ENCODE results near the gene NR6A1.

The NR6A1 gene

DNA sequence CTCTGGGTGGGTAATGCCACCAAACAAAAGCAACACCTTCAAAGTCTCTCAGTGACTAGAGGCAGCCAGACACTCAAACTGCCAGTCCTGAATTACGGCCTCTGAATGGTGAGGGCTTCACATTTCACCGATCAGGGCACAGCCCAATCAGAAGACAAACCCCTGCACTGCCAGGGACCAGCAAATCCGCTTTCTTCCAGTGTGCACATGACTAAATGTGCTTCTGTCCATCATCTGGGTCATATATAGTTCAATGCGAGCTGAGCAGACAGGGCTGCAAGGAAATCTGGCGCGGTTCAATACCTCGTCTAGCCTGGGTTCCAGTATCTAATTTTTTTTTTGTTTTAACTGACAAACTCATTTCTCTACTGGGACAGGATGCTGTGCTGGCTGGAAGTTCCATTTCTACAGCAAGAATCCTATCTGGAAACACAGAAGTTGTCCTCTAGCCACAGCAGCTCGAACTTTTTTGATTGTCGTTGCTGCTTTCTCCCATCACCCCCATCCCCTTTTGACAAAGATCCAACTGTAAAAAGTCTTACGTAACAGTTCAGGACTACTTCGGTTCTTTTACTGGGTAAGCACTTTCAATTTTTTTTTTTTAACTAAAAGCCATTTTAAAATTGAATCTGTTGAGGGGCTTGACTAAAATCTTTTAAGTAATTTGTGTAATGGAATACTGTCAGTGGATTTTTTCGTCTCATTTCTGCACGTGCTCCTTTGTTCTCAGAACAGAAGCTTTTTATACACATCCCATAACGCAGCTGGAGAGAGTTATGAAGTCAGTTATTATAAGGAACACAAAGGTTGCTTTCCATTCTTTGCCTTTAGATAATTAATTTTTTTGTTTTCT lies 112.7 kb downstream of the NR6A1 start:
- peak; percentile 25 to 34 for DNase-seq (ENCODE audit: low read depth in 2 of 2)

DNA sequence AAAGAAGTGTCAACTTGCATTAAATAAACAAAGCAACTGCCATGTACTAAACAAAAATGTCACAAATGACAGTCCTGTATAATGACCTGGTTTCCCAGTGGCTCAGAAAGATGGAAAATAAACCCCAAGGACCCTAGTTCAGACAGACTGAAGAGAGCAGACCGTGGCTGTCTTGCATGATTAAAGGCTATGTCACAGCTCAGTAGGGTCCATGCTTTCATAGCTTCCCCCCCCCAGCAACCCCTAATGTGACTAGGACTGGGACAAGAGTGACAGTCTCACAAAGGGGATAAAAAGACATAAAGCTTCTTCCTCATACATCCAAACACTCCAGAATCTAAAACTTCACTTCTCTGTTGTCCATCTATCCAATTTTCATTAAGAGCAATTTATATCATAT lies 113.6 kb downstream of the NR6A1 start:
- DNase-seq (ENCODE audit: low read depth in 2 of 2), result no peak

DNA sequence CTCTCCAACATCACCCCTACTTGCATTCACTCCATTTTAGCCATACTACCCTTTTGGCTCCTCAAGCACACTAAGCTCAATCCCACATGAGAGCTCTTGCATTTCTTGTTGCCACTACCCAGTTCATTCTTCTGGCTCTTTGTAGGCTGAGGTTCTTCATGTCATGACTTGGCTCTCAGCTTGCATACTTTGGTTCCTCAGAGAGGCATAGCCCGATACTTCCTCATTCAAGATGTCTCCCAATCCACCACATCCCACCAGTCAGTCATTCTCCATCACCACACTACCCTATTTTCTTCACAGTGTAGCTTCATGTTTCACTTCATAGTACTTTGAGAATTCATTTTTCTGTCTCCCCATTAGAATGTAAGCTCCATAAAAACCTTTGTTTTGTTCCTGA lies 116.7 kb downstream of the NR6A1 start:
- no peak for DNase-seq (ENCODE audit: low read depth in 2 of 2)

DNA sequence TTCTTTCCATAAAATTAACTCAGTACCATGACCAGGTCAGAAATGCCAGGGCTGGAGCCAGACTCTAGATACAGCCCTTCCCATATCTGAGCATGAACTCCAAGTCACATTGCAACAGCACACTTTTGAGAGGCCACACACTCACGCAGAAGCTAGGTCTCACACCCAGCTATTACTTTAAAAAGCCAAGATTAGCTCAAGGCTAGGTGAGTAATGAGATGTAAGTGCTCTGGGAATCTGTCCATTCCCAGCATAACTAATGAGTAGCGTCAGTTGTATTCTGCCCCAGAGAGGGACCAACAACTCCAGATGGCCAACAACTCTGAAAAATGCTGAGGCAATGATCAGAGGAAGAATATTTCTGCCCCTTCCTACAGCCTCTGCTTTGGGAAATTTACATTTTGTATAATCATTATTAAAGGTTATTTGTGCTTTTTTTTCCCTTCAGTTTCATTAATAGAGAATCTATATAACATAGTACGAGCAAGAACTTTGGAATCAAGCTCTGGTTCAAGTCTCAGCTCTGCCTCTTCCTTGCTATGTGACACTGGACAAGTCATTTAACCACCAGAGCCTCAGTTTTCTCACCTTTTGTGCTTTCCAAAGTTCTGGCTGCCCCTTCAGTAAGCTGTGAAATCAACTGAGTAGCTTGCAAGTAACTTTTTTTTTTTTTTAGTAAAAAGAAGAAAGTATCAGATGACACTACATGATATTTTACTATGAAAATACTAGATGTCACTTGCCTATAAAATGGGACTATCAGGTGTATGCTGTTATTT lies 118.3 kb downstream of the NR6A1 start:
- no peak for DNase-seq (ENCODE audit: low read depth in 2 of 2)

DNA sequence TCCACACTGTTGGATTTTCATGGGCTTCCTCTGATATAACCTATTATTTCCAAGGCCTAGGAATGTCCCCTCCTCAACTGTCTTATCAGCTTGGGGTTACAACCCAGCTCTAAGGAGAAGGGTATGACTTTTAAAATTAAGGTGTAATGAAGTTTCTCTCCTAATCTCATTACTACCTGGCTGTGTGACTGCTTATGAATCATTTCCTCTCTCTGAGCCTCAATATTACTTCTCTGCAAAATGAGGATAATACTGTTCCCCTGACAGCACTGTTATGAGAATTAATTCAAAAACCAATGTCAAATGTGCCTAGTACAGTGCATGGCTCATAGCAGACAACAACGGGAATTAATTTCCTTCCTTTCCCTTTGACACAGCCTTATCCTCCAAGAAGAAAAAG lies 118.9 kb downstream of the NR6A1 start:
- DNase-seq (ENCODE audit: low read depth in 2 of 2), result no peak

DNA sequence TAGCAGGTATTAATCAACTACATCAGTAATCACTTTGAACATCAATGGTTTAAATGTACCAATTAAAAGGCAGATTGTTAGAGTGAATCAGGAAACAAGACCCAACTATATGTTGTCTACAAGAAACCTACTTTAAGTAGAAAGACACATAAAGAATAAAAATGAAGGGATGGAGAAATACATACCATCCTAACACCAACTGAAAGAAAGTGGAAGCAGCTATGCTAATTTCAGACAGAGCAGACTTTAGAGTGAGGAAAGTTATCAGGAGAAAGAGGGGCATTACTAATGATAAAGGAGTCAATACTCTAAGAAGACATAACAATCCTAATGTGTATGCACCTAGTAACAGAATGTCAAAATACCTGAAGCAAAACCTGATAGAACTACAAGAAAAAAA lies 125.8 kb downstream of the NR6A1 start:
- no peak for DNase-seq (ENCODE audit: low read depth in 2 of 2)

DNA sequence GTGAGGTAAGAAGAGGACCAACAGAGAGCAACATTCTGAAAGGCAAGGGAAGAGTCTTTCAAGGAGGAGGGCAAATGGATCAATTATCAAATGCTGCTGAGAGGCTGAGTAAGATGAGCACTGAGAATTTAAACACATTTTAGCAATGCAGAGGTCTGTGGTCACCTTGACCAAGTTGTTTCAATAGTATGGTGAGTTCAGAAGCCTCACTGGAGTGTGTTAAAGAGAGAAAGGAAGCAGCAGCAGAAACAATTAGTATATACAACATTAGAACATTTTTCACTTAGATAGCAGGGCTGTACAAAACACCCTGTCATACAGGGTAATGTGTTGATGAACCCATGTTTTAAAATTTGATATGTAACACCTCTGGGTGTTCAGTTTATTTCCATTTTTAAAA lies 131.5 kb downstream of the NR6A1 start:
- no peak for DNase-seq (ENCODE audit: low read depth in 2 of 2)

DNA sequence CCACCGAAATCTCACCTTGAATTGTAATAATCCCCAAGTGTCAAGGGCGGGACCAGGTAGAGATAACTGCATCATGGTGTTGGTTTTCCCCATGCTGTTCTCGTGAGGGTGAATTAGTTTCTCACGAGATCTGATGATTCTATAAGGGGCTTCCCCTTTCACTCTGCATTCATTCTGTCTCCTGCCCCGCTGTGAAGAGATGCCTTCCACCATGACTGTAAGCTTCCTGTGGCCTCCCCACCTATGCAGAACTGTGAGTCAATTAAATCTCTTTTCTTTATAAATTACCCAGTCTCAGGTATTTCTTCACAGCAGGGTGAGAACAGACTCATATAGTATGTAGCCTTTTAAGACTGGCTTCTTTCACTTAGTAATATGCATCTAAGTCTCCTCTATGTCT lies 135.8 kb downstream of the NR6A1 start:
- DNase-seq (ENCODE audit: low read depth in 2 of 2), result no peak

DNA sequence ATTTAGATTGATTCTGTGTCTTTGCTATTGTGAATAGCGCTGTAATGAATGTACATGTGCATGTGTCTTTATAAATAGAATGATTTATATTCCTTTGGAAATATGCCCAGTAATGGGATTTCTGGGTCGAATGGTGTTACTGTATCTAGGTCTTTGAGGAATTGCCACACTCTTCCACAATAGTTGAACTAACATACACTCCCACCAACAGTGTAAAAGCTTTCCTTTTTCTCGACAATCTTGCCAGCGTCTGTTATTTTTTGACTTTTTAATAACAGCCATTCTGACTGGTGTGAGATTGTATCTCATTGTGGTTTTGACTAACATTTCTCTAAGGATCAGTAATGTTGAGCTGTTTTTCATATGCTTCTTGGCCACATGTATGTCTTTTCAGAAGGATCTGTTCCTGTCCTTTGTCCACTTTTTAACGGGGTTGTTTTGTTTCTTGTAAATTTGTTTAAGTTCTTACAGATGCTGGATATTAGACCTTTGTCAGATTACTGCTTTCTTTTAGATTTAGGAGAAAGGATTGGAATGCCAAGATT lies 139.0 kb downstream of the NR6A1 start:
- DNase-seq (ENCODE audit: low read depth in 2 of 2), result no peak

DNA sequence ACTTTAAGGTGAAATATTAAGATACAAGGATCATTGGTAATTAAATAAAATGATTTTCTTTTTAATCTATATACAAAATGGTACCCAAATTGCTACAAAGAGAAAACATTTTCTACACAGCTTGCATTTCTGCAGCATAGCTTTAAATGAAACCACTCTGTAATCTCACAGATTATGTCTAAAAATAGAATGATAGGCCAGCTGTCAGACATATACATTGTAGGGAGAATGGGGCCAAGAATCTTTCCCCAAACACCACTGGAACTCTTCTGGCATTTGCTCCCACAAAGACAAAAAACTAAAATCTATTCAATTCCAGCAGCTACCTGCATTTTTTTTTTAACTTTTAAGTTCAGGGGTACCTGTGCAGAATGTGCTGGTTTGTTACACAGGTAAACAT lies 139.8 kb downstream of the NR6A1 start:
- DNase-seq (ENCODE audit: low read depth in 2 of 2), result no peak

DNA sequence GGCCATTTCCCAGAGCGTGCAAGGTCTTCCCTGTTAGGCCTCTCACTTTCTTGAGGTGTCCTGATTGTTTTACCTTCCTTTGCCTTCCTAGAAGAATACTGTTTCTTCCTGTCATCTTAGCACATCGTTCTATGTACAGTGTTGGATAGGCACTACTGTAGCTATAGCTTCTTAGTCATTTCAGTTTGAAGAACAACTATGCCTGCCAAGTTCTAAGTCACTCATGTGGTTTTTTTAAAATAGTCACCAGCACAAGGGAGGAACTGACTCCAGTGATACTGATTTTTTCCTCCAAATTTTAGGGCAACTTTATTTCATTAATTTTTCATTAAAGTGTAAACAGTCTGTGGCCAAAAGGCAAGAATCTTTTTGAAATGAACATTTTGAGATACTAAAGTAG lies 141.5 kb downstream of the NR6A1 start:
- DNase-seq (ENCODE audit: low read depth in 2 of 2), result no peak

DNA sequence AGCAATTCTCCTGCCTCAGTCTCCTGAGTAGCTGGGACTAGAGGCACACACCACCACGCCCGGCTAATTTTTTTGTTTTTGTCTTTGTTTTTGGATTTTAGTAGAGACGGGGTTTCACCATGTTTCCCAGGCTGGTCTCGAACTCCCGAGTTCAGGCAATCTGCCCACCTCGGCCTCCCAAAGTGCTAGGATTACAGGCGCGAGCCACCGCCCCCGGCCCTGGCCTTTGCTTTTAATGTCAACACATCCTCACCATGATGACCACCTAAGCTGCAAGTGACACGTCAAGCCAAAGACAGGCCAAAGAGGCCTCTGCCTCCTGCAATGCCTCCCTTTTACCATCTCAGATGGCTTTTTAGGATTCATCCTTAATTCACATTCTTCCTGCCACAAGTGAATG lies 142.4 kb downstream of the NR6A1 start:
- no peak for DNase-seq (ENCODE audit: low read depth in 2 of 2)

DNA sequence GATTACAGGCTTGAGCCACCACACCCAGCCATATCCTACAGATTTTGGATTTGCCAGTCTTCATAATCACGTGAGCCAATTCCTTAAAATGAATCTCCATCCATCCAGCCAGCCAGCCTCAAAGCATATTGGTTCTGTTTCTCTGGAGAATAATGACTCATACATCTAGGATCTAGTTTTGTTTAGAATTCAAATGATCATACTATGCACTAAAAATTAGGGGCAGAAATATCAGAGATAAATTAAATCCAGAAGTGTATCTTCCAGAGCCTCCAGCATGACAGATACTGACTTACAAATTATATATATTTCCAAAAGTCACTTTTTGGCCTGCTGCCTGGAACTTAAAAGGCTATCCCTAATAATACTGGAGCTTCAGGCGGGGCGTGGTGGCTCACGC lies 144.8 kb downstream of the NR6A1 start:
- no peak for DNase-seq (ENCODE audit: low read depth in 2 of 2)

DNA sequence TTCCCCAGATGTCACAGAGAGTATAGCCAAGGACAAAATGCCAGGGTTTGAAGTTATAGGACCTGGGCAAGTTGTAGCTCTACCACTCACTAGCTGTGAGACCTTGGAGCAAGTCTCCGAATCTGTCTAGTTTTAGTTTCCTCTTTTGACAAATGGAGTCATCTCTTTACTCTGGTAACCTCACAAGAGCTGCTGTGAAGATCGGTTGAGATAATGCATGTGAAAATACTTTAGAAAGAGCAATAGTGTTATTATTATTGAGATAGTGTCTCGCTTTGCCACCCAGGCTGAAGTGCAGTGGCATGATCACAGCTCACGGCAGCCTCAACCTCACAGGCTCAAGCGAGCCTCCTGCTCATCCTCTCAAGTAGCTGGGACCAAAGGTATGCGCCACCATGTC lies 146.0 kb downstream of the NR6A1 start:
- DNase-seq (ENCODE audit: low read depth in 2 of 2), result no peak

DNA sequence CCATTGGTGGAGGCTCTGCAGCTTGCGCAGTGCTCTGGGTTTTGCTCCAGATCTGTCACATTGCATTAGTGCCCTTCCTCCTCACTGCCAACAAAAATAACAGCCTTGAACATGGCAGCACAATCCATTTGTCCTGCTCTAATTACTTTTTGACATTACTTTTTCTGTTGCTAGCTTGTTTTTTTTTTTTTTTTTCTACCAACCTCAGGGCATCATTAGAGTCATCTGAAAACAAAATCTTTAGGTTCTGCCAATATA lies 146.4 kb downstream of the NR6A1 start:
- no peak for DNase-seq (ENCODE audit: low read depth in 2 of 2)

DNA sequence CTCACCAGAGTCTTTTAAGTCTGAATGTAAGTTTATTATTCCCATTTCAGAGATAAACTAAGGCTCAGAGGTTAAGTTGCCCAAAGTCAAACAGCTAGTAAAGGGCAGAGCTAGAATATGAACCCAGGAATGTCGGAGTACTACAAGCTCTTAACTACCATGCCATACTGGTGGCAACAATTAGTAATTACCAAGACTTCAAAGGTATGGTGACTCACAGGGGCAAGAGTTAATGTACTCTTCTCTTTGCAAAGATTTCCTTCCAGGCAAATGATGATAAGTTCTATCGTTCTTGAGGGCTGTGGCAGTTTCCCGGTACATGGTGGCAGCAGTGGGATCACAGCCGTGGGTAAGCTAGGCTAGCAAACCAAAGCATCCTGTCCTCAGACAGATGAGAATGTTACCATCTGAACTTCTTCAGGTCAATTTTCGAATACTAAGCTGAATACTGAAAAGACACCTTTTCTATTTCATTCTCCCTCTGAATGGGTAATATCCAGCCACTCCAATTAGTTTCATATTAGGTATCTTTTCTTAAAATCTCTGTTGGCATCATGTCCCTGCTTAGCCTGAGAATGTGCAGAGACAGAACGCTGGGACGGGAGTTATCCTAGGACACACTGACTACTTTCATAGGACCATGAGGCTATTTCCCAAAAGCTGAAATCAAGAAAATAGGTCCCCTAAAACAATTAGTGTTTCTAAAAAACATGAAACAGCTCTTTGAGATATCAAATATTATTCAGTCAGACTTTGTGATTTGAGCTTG lies 147.0 kb downstream of the NR6A1 start:
- no peak for DNase-seq (ENCODE audit: low read depth in 2 of 2)

DNA sequence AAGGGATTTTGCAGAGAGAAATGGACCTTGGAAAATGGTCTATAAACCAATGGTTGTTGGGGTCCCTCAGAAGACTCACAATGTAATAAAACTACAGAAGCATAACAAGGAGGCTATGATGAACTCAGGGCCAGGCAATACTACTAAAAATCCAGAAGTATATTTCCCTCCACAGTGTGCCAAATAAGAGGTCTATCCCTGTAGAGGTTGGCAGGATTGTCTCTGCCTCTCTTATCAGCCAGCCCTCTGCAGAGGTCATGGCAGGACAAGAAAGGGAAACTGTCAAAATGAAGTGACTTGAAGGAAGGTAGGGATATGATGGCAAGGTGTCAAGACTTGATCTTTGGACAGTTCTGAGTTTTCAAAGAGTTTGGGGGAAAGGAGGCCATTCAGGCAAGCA lies 148.2 kb downstream of the NR6A1 start:
- no peak for DNase-seq (ENCODE audit: low read depth in 2 of 2)

DNA sequence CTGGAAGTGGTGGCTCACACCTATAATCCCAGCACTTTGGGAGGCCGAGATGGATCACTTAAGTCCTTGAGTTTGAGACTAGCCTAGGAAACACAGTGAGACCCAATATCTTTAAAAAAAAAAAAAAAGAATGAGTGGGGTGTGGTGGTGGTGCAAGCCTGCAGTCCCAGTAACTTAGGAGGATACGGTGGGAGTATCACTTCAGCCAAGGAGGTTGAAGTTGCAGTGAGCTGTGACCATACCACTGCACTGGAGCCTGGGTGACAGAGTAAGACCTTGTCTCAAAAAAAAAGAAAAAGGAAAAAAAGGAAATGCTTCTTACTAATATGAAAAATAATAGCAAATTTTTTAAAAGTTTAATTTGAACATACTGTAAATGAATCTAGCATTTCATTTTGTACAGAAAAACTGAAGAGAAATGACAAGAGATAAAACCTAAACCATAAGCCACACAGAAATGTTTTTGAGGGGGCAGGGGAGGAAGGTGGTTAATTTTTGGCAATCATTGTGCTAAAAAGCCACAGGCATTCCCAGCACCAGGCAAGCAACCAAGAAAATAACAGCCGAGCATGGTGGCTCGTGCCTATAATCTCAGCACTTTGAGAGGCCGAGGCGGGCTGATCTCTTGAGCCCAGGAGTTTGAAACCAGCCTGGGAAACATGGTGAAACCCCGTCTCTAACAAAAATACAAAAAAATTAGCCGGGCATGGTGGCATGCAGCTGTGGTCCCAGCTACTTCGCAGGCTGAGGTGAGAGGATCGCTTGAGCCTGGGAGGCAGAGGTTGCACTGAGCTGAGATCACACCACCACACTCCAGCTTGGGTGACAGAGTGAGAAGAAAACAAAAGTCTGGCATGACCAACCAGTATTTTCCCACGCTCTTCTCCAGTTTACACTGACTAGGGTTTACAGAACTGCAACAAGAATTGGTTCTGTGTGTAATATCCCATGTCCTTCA lies 149.5 kb downstream of the NR6A1 start:
- no peak for DNase-seq (ENCODE audit: low read depth in 2 of 2)

DNA sequence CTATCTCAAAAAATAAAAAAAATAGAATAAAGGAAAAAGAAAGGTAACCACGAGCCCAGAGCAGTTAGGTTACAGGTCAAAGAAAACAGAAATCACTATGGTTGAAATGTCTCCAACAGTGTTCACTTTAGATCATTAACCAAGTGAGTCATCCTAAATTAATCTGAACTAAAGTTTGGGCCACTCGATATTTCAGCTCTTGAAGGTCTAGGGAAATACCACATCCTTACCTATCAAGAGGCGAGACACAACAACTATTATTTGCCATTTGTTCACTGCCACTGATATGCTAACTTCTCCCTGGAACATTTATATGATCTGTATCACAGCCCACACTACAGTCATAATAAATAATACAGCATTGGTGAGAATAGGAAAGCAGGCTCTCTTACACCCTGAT lies 152.6 kb downstream of the NR6A1 start:
- DNase-seq (ENCODE audit: low read depth in 2 of 2), result no peak

DNA sequence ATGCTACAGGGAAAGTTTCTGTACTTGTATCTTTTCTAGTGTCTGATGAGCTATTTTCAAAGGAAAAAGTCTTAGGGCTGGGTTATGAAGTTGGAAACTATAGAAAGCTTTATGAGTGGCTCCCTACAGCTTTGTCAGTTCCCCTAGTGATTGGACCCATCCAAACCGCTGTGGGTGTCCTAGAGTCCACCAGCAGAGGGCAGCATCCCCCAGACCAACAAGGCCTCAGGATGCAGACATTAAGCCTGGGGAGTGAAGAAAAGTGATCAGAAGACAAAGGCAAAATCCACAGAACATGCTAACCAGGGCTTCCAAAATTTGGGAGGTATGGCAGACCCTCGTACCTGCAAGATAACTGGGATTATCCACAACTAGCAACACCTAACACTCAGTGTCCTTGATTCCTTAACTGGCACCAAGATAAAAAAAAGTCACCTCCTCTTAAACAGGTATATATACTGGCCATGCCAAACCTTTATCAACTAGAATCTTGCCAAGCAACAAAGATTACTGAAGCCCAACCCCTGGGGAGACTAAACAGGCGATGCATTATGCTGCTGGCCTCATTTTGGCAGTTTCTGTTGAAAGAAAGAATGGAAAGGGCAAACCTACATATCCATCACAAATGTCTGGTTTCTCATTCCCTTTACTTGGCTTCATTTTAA lies 153.5 kb downstream of the NR6A1 start:
- peak; percentile 39 to 49 for DNase-seq (ENCODE audit: low read depth in 2 of 2)

DNA sequence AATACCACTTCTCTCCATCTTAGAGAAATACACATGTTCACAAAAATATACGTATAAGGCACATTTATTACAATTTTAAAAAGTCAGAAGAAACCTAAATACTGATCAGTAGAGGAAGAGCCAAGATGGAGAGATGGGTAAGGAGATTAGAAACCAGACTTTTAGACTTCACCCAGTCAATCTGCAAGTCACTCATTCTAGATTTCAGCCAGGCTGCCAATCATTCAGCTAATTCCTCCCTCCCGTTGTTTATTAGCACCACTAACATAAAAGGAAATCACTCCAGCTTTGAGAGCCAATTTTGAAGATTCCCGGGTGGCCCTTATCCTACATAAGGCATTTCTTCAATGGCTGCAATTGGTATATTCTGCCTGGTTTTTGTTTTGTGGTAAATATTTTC lies 154.2 kb downstream of the NR6A1 start:
- no peak for DNase-seq (ENCODE audit: low read depth in 2 of 2)

All from stimulated activated CD8-positive, alpha-beta memory T cell treated with anti-CD3 and anti-CD28 coated beads, Interleukin-15, amount 100 ng/mL, for 48 hours (primary cell).